Sigmoid colon (tissue), 4 donors: ENCODE data around the gene SH2D7.

Experiments
- CTCF ChIP-seq, 4 experiments: fragments of 450-650 bp in 3 of 4; fragments of 200-600 bp in 1 of 4; IDR thresholded peaks; one replicate each; pipeline ENCODE4 v1.5.1; 2016 to 2019; ENCODE audit warnings: antibody characterized with exemption in 4 of 4, mild to moderate bottlenecking in 3 of 4, moderate library complexity in 2 of 4
- EP300 ChIP-seq, 4 donors: sonication (generic); formaldehyde crosslinking; IDR thresholded peaks; one replicate each; pipeline ENCODE4 v1.6.1; 2017; ENCODE audit warnings: antibody characterized with exemption in 4 of 4
- POLR2A ChIP-seq, 2 donors: fragments of 450-650 bp; IDR thresholded peaks; one replicate each; pipeline ENCODE4 v1.6.1; 2016; ENCODE audit warnings: antibody characterized with exemption in 2 of 2, mild to moderate bottlenecking in 2 of 2, moderate library complexity in 2 of 2
- POLR2AphosphoS5 ChIP-seq, 4 donors: sonication (generic); formaldehyde crosslinking; IDR thresholded peaks; one replicate each; pipeline ENCODE4 v1.6.1; 2017; ENCODE audit warnings: antibody characterized with exemption in 4 of 4

GRCh38 chr15:78110916-78111475, 18.6 kb downstream of the SH2D7 start:
- TF ChIP-seq POLR2AphosphoS5 (IDR thresholded peaks at IDR 0.05) (no peak), EP300 (IDR thresholded peaks at IDR 0.05) (no peak), POLR2A (IDR thresholded peaks at IDR 0.05) (no peak), CTCF (IDR thresholded peaks at IDR 0.05) (no peak)
